ENCODE data around the gene AGTRAP. TPM values are rescaled to one million over a fixed set of nuclear protein-coding genes. Genes with fewer than 3 reads are reported as not detected.

AGTRAP gene
- total RNA-seq, 1 donor from 2014 or later: 24.0 TPM

GRCh38 chr1:11706292-11706691 lies 29.6 kb upstream of the AGTRAP start:
- no peak for DNase-seq

- DNase-seq: peak; percentile 88
These were observed 28.2 kb upstream of the AGTRAP start for GRCh38 chr1:11707621-11708276.

GRCh38 chr1:11708554-11709350 lies 27.2 kb upstream of the AGTRAP start:
- no peak for DNase-seq

- DNase-seq: no peak
These were observed 24.4 kb upstream of the AGTRAP start for GRCh38 chr1:11711490-11711889.

GRCh38 chr1:11712285-11712684 lies 23.7 kb upstream of the AGTRAP start:
- no peak for DNase-seq

- no peak for DNase-seq
These were observed 22.8 kb upstream of the AGTRAP start for GRCh38 chr1:11713095-11713494.

- no peak for DNase-seq
These were observed 20.9 kb upstream of the AGTRAP start for GRCh38 chr1:11714831-11715575.

GRCh38 chr1:11719313-11720032 lies 16.5 kb upstream of the AGTRAP start:
- peak; percentile 85 for DNase-seq

GRCh38 chr1:11720033-11720376 lies 15.9 kb upstream of the AGTRAP start:
- DNase-seq: no peak

- DNase-seq: no peak
These were observed 15.4 kb upstream of the AGTRAP start for GRCh38 chr1:11720525-11720924.

GRCh38 chr1:11721311-11721710 lies 14.6 kb upstream of the AGTRAP start:
- DNase-seq: no peak

GRCh38 chr1:11722538-11722937 lies 13.4 kb upstream of the AGTRAP start:
- DNase-seq: peak; percentile 54

- DNase-seq: no peak
These were observed 10.3 kb upstream of the AGTRAP start for GRCh38 chr1:11725616-11726015.

- no peak for DNase-seq
These were observed 8.8 kb upstream of the AGTRAP start for GRCh38 chr1:11727119-11727518.

GRCh38 chr1:11728126-11728806 lies 7.7 kb upstream of the AGTRAP start:
- DNase-seq: no peak

- no peak for DNase-seq
These were observed 6.8 kb upstream of the AGTRAP start for GRCh38 chr1:11729155-11729497.

GRCh38 chr1:11729498-11730428 lies 6.2 kb upstream of the AGTRAP start:
- DNase-seq: no peak

GRCh38 chr1:11730429-11730891 lies 5.5 kb upstream of the AGTRAP start:
- peak; percentile 10 for DNase-seq

GRCh38 chr1:11731691-11732283 lies 4.1 kb upstream of the AGTRAP start:
- DNase-seq: peak; percentile 93

GRCh38 chr1:11733306-11733705 lies 2.6 kb upstream of the AGTRAP start:
- DNase-seq: no peak

GRCh38 chr1:11735531-11735853 lies 444 bp upstream of the AGTRAP start:
- DNase-seq: no peak
